GM21381 (cell line): ENCODE measurements around the gene GRWD1.
A peak's percentile ranks its signal among the peaks of the same experiment; 100 is the strongest.

Experiments used
- ATAC-seq: cut with Tn5 transposase; IDR thresholded peaks from one replicate; pipeline ENCODE4 v1.9.1; 2021; ENCODE audit warnings: mild to moderate bottlenecking, moderate library complexity; ENCODE audit not compliant: unreplicated experiment

Gene GRWD1

GRCh38 chr19:48445606-48446481, at the start of gene GRWD1:
Gene GRWD1 (plus strand): TSS chr19:48445983. CDS start chr19:48446006, 23 bp downstream.
- peak; percentile 83 for ATAC-seq

- no peak for ATAC-seq
Observed at GRCh38 chr19:48396016-48396823, 49.6 kb upstream of the GRWD1 start.

- no peak for ATAC-seq
Observed at GRCh38 chr19:48396824-48397176, 49.0 kb upstream of the GRWD1 start.

- ATAC-seq = no peak
Observed at GRCh38 chr19:48397263-48398101, 48.3 kb upstream of the GRWD1 start.

- no peak for ATAC-seq
Observed at GRCh38 chr19:48398102-48398374, 47.7 kb upstream of the GRWD1 start.

- peak; percentile 54 for ATAC-seq
Observed at GRCh38 chr19:48398375-48399235, 47.2 kb upstream of the GRWD1 start.

- ATAC-seq = no peak
Observed at GRCh38 chr19:48400018-48400742, 45.6 kb upstream of the GRWD1 start.

GRCh38 chr19:48401287-48401686, 44.5 kb upstream of the GRWD1 start:
- ATAC-seq = no peak

- ATAC-seq = peak; percentile 44
Observed at GRCh38 chr19:48403606-48404005, 42.2 kb upstream of the GRWD1 start.

- ATAC-seq = no peak
Observed at GRCh38 chr19:48405010-48405659, 40.6 kb upstream of the GRWD1 start.

- no peak for ATAC-seq
Observed at GRCh38 chr19:48405850-48406249, 39.9 kb upstream of the GRWD1 start.

- no peak for ATAC-seq
Observed at GRCh38 chr19:48413879-48414587, 31.8 kb upstream of the GRWD1 start.

GRCh38 chr19:48415395-48415794, 30.4 kb upstream of the GRWD1 start:
- ATAC-seq = no peak

GRCh38 chr19:48415806-48416221, 30.0 kb upstream of the GRWD1 start:
- no peak for ATAC-seq

- ATAC-seq = no peak
Observed at GRCh38 chr19:48417421-48417820, 28.4 kb upstream of the GRWD1 start.

- ATAC-seq = no peak
Observed at GRCh38 chr19:48418317-48419064, 27.3 kb upstream of the GRWD1 start.

- peak; percentile 69 for ATAC-seq
Observed at GRCh38 chr19:48419158-48419920, 26.4 kb upstream of the GRWD1 start.
